SIG-M5 treated with dmso at 0.1 percent for 504 hours (cell line): ENCODE results near the gene CYP4F8.
"Not testable (repeated sequence)": the region's sequence is repeated elsewhere in the genome, so short reads cannot be mapped to it uniquely, and the experiment has no call there.

Experiments
- DNase-seq: peaks from one replicate; lab custom pipeline; 2025; ENCODE audit not compliant: unreplicated experiment; lab: John Stamatoyannopoulos, UW

CYP4F8 gene, protein sequence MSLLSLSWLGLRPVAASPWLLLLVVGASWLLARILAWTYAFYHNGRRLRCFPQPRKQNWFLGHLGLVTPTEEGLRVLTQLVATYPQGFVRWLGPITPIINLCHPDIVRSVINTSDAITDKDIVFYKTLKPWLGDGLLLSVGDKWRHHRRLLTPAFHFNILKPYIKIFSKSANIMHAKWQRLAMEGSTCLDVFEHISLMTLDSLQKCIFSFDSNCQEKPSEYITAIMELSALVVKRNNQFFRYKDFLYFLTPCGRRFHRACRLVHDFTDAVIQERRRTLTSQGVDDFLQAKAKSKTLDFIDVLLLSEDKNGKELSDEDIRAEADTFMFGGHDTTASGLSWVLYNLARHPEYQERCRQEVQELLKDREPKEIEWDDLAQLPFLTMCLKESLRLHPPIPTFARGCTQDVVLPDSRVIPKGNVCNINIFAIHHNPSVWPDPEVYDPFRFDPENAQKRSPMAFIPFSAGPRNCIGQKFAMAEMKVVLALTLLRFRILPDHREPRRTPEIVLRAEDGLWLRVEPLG

DNA sequence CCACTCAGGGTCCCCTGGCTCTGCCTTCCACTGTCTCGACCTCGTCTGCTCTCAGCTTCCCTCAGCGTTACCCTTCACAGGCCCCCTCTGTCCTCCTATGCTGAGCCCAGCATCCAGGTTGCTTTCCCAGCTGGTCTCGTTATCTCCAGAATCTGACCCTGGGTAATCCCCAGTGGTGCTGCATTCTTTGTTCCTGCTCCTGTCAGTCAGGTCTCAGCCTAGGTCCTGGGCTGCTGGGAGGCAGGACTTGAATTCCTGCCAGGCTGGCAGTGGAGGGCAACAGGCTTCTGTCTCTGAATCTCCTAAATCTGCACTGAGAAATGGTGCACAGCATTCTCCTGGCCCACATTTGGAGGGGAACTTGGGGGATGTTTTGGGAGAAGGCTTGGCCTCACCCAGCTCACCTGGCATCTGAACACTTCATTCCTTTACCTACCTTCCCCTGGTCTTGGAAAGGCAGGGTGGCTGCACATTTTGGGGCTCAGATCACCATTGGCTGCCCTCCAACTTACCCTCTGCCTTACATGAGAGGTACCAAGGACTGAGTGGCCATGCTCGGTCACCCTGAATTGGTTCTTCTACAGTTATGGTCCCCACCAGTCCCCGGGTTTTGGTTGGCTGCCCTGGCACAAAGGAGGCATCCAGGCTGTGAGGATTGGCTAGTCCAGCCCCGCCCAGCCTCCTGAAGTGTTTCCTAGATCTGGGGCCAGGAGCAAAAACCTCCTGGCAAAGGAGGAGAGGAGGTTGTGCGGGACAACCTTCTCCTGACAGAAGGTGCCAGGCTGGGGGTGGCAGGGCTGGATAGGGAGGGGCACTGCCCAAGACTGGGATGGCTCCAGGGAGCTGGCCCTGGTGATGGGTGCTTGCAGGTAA is at the start of gene CYP4F8:
Gene CYP4F8 (plus strand): TSS at position 712 of the 873 bp plus-strand sequence. CDS start 399 bp downstream, outside the sequence.
- DNase-seq = peak; percentile 7

DNA sequence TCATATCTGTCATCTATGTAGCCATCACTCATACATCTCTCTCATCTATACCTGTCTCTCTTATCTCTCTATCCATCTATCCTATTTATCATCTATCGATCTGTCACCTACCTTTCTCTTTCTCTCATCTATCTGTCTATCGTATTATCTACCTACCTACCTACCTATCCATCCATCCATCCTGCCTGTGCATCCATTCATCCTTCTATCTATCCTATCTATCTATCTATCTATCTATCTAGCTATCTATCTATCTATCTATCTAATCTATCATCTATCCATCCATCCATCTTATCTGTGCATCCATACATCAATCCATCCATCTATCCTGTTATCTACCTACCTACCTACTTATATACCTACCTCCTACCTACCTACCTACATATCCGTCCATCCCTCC is 44.6 kb upstream of the CYP4F8 start:
- DNase-seq = no peak

DNA sequence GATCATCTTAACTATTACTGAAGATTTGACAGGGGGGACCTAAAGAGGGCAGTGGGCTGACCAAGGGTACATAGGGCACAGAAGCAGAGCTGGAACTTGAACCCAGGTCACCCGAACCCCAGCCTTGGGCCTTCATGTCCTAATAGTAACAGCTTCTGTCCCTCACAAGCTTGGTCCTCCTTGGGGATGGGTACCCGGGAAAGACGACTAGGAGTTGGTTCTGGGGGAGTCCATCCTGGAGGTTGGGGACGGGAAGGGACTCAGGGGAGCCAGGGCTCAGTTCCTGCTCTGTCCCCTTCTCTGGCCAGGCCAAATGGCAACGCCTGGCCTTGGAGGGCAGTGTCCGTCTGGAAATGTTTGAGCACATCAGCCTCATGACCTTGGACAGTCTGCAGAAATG is 39.6 kb upstream of the CYP4F8 start:
- no peak for DNase-seq

DNA sequence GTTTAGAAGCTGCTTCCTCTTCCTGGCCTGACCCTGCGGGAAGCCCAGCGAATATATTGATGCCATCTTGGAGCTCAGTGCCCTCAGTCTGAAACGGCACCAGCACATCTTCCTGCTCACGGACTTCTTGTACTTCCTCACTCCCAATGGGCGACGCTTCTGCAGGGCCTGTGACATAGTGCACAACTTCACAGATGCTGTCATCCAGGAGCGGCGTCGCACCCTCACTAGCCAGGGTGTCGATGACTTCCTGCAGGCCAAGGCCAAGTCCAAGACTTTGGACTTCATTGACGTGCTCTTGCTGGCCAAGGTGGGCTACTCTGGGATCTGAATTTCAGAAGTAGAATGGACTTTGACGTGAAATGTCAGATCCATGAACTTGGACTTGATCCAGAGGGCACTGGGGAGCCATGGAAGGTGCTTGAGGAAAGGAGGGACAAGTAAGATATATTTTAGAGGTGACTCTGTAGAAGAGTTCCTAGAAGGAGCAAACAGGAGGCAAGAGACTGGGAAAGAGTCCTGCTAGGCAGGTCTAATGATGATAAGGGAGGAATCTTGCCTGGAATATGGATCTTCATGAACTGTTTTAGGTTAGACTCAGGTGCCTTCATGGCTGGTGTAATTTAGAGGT is 38.4 kb upstream of the CYP4F8 start:
- no peak for DNase-seq

DNA sequence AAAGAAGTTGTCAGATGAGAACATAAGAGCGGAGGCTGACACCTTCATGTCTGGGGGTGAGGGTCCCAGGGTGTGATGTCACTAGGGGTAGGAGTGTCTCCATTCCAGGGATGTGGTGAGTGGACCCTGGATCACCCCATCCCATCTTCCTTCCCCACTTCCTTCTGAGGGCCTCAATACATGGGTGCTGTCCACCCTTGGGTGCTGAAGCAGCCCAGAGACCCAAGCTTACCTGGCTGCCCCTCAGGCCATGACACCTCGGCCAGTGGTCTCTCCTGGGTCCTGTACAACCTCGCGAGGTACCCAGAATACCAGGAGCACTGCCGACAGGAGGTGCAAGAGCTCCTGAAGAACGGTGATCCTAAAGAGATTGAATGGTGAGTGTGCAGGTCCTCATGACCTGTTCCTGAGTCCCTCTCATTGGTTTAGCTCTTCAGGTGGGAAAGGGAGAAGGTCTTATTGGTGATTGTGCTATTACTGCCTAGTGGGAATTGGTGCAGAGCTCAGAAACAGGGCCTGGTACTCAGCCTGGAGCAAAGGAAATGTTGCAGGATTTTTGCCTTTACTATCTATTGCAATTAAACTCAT is 37.7 kb upstream of the CYP4F8 start:
- no peak for DNase-seq

DNA sequence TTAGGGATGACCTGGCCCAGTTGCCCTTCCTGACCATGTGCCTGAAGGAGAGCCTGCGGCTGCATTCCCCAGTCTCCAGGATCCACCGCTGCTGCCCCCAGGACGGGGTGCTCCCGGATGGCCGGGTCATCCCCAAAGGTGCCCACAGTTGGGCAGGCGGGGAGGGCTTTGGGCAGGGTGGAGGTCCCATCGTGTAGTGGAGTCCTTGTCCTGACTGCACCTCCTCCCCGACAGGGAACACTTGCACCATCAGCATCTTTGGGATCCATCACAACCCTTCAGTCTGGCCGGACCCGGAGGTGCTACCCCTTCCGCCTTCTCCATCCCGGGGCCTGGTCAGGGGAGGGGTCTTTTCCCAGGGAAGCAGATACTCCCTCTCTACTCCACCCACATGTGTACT is 31.7 kb upstream of the CYP4F8 start:
- DNase-seq = no peak

DNA sequence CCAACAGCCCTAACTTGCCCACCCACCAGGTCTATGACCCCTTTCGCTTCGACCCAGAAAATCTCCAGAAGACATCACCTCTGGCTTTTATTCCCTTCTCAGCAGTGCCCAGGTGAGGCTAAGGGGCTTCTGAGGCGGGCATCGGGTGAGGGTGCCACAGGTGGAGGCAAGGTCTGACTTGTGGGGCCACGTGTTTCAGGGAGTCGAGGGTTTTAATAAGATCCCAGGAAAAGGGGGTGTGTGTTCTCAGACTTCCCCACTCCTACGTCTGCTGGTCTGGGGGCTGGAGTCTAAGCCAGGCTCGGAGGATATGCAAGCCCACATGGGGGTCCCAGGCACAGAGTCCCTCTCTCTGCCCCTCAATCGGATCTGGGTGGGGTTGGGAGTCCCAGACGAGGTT is 30.9 kb upstream of the CYP4F8 start:
- no peak for DNase-seq

DNA sequence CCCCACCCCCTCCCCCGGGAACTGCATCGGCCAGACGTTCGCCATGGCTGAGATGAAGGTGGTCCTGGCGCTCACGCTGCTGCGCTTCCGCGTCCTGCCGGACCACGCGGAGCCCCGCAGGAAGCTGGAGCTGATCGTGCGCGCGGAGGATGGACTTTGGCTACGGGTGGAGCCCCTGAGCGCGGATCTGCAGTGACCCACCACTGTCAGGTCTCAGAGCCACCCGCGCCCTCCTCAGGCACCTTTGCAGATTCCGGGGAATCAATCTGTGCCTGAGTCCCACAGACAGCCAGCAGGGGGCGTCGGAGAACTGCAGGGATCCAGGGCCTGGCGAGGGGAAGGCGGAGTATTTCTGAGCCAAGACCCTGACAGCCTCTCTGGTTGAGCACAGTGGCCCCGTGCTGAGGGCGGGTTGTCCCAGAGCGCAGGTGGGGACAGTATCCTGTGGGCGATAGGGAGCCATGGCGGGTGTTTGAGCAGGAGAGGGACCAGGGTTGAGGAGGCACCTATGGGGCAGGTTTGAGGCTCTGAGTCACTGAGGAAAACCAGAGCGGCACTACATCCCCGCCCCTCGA is 30.4 kb upstream of the CYP4F8 start:
- peak; percentile 55 for DNase-seq

DNA sequence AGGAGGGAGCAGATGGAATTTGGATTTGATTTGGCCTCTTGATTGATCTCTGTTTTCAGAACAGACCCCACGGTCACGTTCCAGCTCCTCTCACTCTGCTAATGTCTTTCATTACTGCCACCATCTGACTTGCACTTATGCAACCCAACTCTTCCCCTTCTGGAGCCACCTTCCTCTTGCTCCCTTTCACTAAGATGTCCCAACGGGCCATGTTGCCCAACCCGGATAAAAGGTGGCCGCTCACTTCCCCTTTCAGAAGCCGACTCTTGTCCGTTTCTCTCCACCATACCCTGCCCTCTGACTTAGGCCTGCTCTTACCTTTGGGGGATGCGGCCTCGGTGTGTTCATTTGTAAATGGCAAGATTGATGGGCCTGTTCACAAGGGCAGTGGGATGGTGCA is 27.4 kb upstream of the CYP4F8 start:
- peak; percentile 76 for DNase-seq

DNA sequence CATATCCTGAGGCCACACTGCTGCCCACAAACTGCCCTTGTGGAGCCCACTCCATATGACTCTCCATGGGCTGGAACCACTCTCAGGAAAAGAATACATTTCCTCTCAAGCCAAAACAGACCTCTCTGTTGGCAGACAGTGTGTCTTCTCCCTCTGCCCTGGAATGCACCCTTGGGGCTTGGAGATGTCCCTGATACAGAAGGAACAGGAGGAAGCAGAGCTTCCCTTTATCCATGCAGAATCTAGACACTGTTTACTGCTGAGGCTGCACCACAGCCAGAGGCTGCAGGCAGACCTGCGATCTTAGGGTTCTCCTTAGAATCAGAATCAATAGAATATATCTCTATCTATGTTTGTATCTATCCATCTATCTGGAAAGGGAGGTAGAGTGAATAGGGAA is 26.8 kb upstream of the CYP4F8 start:
- DNase-seq = no peak

DNA sequence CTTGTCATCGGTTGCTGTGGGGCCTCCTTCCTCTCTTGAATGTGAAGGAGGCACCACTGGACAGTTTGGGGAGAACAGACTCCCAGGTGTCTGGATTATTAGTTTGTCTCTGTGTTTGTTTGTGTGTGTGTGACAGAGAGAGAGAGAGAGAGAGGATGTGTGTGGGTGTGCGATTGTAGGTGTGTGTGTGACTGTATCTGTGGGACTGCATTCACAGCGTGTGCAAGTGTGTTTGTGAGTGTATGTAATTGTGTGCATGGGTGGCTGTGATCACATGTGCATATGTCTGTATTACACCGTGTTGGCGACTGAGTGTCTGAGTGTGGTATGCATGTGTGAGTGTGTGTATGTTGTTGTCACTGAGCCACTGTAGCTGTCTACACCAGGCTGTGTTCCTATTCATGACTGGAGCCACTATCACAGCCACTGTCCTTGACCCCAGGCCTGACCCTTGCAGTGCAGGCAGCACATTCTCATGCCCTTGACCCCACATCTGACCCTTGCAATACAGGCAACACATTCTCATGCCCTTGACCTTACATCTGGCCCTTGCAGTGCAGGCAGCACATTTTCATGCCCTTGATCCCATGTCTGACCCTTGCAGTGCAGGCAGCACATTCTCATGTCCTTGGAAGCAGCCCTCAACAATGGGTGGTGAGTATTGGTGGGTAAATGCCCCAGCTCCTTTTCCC is 25.1 kb upstream of the CYP4F8 start:
- no peak for DNase-seq

DNA sequence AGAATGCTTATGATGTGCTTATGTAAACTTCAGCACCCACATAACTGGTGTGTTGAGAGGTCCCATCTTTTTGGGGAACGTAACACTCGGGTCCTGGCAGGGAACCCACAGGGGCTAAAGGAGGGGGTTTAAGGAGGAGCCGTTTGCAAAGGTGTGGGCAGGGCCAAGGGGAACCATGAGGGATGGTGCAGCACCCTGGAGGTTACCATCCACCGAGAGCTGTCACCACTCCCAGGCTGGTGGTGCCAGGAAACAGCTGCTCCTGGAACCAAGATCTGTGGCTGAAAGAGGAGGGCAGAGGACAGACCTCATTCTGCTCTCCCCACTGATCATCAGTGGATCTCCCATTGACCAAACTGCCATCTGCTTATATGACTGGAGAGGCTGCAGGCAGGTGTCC is 23.2 kb upstream of the CYP4F8 start:
- no peak for DNase-seq

DNA sequence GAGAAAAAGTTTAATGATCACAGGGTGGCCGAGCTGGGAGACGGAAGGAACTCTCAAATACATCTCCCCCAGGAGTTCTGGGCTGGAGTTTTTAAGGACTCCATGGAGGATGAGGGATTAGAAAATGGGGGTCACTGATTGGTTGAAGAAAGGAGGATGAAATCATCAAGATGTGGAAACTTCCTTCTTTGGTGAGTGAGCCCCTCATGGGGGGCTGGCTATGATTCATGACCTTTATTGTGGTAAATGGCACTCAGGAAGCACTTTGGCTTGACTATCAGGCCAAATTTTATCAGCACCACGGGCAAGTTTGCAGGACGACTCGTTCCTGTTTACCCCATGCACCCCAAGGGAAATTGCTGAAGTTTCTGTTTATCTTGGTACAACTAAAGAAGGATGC is 22.5 kb upstream of the CYP4F8 start:
- not testable (repeated sequence) for DNase-seq

DNA sequence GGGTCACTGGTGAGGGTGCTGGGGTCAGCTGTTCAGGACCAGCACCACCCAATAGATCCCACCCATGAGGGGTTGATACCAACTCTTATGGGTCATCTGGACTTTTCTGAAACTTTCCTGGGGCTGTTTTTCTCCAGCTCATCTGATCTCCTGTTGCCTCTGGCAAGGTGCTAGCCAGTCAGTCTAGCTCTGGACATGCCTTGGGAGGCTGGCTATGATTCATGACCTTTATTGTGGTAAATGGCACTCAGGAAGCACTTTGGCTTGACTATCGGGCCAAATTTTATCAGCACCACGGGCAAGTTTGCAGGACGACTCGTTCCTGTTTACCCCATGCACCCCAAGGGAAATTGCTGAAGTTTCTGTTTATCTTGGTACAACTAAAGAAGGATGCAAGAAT is 21.3 kb upstream of the CYP4F8 start:
- not testable (repeated sequence) for DNase-seq

DNA sequence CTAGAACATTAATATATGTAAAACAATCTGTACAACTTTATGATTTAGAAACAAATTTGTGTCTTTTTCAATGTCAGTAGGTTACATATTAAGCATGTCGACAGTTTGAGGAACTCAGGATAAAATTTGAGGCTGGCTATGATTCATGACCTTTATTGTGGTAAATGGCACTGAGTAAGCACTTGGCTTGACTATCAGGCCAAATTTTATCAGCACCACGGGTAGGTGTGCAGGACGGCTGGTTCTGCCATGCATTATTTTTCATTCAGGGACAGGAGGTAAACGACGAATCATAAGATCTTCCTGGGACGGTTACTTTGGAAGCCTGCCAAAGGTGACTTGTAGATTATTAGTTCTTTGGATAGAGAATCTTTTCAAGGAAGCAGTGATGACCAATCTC is 19.9 kb upstream of the CYP4F8 start:
- no peak for DNase-seq

DNA sequence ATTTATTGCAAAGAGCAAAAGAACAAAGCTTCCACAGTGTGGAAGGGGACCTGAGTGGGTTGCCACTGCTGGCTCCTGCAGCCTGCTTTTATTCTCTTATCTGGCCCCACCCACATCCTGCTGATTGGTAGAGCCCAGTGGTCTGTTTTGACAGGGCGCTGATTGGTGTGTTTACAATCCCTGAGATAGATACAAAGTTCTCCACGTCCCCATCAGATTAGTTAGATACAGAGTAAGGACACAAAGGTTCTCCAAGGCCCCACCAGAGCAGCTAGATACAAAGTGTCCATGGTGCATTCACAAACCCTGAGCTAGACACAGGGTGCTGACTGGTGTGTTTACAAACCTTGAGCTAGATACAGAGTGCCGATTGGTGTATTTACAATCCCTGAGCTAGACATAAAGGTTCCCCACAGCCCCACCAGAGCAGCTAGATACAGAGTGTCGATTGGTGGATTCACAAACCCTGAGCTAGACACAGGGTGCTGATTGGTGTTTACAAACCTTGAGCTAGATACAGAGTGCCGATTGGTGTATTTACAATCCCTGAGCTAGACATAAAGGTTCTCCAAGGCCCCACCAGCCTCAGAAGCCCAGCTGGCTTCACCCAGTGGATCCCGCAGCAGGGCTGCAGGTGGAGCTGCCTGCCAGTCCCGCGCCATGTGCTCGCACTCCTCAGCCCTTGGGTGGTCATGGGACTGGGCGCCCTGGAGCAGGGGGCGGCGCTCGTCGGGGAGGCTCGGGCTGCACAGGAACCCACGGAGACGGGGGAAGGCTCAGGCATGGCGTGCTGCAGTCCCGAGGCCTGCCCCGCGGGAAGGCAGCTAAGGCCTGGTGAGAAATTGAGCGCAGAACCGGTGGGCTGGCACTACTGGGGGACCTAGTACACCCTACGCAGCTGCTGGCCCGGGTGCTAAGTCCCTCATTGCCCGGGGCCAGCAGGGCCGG is 6.8 kb upstream of the CYP4F8 start:
- not testable (repeated sequence) for DNase-seq

DNA sequence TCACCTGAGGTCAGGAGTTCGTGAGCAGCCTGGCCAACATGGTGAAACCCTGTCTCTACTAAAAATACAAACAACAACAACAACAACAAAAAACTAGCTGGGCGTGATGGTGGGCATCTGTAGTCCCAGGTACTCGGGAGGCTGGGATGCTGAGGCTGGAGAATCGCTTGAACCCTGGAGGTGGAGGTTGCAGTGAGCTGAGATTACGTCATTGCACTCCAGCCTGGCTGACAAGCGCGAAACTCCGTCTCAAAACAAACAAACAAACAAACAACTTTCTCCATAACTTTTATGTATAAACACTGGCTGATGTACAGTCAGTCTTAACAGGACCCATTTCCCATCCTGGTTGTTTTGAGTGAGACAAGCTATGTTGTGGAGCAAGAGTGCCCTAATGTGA is 5.8 kb upstream of the CYP4F8 start:
- DNase-seq = no peak

DNA sequence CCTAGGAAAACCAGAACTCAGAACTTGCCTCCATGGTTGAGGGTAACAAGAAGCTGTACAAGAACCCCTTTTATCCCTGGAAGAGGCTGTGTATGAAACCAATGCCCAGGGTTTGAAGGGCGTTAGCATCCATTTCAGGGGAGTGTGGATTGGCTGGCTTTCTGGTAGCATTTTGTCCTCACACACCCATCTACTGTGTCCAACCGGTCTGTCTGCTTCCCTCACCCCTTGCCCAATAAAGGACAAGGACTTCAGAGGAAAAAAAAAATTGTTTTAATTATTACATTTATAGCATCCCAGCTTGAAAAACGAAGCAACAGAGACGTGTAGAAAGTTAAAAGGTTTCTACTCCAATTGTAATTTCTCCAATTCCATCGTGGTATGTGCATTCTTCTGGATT is 2.7 kb upstream of the CYP4F8 start:
- no peak for DNase-seq

DNA sequence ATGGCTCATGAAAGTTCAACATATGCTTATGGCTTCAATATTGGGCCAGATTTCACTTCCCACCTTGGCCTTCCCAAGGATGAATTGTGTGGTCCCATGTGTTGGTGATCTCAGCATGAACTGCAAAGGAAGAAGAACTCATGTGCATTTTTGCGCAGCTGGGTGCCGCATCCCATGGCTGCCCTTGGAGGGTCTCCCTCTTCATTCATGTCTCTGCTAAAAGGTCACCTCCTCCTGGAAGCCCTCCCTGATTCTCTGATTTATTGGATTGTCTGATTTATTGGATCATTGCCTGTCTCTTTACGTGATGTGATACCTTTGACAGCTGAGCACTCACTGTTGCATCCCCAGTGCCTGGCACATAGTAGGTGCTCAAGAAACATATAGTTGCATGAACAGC is 1.7 kb upstream of the CYP4F8 start:
- no peak for DNase-seq
